Loucy (cell line): ENCODE data around the gene LAIR2.

Experiments
- H2AFZ ChIP-seq: fragments of 200-600 bp; sonication (generic); 2 replicates; pipeline ENCODE4 v1.6.0; 2016; ENCODE audit warnings: antibody characterized with exemption, mild to moderate bottlenecking, low read length, moderate library complexity
- H3F3A ChIP-seq: fragments of 200-600 bp; 2 replicates; pipeline ENCODE4 v1.6.0; 2016; ENCODE audit warnings: antibody characterized with exemption, low read depth, mild to moderate bottlenecking
- H3K27me3 ChIP-seq: fragments of 200-600 bp; sonication (generic); 2 replicates; pipeline ENCODE4 v1.6.1; 2014; ENCODE audit warnings: low read length, mild to moderate bottlenecking; ENCODE audit not compliant: insufficient read depth, poor library complexity, severe bottlenecking
- H3K36me3 ChIP-seq: fragments of 200-600 bp; sonication (generic); 2 replicates; pipeline ENCODE4 v1.6.1; 2016; ENCODE audit warnings: low read length; ENCODE audit not compliant: insufficient read depth
- H3K4me1 ChIP-seq: fragments of 200-600 bp; sonication (generic); 2 replicates; pipeline ENCODE4 v1.5.1; 2014; ENCODE audit warnings: low read length, mild to moderate bottlenecking; ENCODE audit not compliant: insufficient read depth, poor library complexity, severe bottlenecking
- H3K4me2 ChIP-seq: fragments of 200-600 bp; sonication (generic); 2 replicates; pipeline ENCODE4 v1.6.0; 2014; ENCODE audit warnings: antibody characterized with exemption, low read length, low read depth, mild to moderate bottlenecking; ENCODE audit not compliant: poor library complexity, severe bottlenecking
- H3K4me3 ChIP-seq: fragments of 200-600 bp; sonication (generic); 2 replicates; pipeline ENCODE4 v1.5.1; 2014; ENCODE audit warnings: low read length, mild to moderate bottlenecking, mixed read lengths; ENCODE audit not compliant: poor library complexity, severe bottlenecking
- H3K79me2 ChIP-seq: fragments of 200-600 bp; sonication (generic); 2 replicates; pipeline ENCODE4 v1.6.1; 2014; ENCODE audit warnings: low read length; ENCODE audit not compliant: insufficient read depth
- H3K9ac ChIP-seq: fragments of 200-600 bp; sonication (generic); 2 replicates; pipeline ENCODE4 v1.6.0; 2014; ENCODE audit warnings: mild to moderate bottlenecking, low read depth, low read length, moderate library complexity; ENCODE audit not compliant: poor library complexity, severe bottlenecking
- H3K9me2 ChIP-seq: fragments of 200-600 bp; sonication (generic); replicated peaks from 2 replicates; pipeline ENCODE4 v1.6.1; 2016; ENCODE audit warnings: low read depth, low read length, mixed read lengths
- H3K9me3 ChIP-seq: fragments of 200-600 bp; sonication (generic); 2 replicates; pipeline ENCODE4 v1.6.1; 2014; ENCODE audit warnings: mild to moderate bottlenecking, antibody characterized with exemption, low read length, low read depth; ENCODE audit not compliant: insufficient read depth
- H4K20me1 ChIP-seq: fragments of 200-600 bp; sonication (generic); 2 replicates; pipeline ENCODE4 v1.6.0; 2014; ENCODE audit warnings: antibody characterized with exemption, low read length, mild to moderate bottlenecking; ENCODE audit not compliant: insufficient read depth, poor library complexity, severe bottlenecking
- CTCF ChIP-seq: fragments of 200-600 bp; sonication (generic); conservative IDR thresholded peaks from 2 replicates; pipeline ENCODE4 v1.5.1; 2014; ENCODE audit warnings: mild to moderate bottlenecking, antibody characterized with exemption, low read length
- EZH2phosphoT487 ChIP-seq: fragments of 200-600 bp; IDR thresholded peaks from 2 replicates; pipeline ENCODE4 v1.6.1; 2018; ENCODE audit warnings: antibody characterized with exemption, mild to moderate bottlenecking, moderate library complexity, borderline replicate concordance

LAIR2 gene

DNA sequence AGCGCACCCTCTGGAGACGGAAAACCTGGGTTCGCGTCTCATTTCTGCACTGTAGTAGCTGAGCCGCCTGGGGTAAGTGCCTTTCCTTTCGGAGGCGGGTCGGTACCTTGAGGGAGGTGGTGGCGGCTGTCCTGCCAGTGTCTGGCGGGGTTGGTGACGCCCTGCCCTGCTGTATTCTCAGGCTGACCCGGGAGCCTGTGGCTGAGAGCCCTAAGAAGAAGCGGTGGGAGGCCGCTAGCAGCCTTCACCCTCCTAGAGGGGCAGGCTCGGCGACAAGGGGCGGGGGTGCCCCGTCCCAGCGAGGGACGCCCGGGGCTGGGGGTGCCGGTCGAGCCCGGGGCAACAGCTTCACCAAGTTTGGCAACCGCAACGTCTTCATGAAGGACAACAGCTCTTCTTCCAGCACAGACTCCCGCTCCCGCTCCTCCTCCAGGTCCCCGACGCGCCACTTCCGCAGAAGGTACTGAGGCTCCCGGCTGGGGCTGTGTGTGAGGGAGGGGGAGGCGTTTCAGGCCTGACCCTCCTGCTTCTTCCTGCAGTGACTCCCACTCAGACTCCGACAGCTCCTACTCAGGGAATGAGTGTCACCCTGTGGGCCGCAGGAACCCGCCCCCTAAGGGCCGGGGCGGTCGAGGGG lies 46.7 kb upstream of the LAIR2 start:
- H3K9me3 ChIP-seq, result no peaks in the 10 kb centered on the region
- H3K36me3 ChIP-seq, result peaks cover 86% of the 10 kb centered on the region; the same call in 1 of the 2 replicates
- no peak overlapping the region for H3K4me2 ChIP-seq
- peaks cover 13% of the 10 kb centered on the region for H3K4me1 ChIP-seq
- no peaks in the 10 kb centered on the region for H3F3A ChIP-seq
- TF ChIP-seq EZH2phosphoT487 (no peak), CTCF (no peak)
- H3K27me3 ChIP-seq, result no peaks in the 10 kb centered on the region
- peaks cover 44% of the 10 kb centered on the region for H3K79me2 ChIP-seq
- no peak overlapping the region for H2AFZ ChIP-seq
- peaks cover 66% of the 10 kb centered on the region for H4K20me1 ChIP-seq
- H3K4me3 ChIP-seq, result no peak overlapping the region
- no peak overlapping the region for H3K9ac ChIP-seq
- H3K9me2 ChIP-seq, result no peaks in the 10 kb centered on the region

DNA sequence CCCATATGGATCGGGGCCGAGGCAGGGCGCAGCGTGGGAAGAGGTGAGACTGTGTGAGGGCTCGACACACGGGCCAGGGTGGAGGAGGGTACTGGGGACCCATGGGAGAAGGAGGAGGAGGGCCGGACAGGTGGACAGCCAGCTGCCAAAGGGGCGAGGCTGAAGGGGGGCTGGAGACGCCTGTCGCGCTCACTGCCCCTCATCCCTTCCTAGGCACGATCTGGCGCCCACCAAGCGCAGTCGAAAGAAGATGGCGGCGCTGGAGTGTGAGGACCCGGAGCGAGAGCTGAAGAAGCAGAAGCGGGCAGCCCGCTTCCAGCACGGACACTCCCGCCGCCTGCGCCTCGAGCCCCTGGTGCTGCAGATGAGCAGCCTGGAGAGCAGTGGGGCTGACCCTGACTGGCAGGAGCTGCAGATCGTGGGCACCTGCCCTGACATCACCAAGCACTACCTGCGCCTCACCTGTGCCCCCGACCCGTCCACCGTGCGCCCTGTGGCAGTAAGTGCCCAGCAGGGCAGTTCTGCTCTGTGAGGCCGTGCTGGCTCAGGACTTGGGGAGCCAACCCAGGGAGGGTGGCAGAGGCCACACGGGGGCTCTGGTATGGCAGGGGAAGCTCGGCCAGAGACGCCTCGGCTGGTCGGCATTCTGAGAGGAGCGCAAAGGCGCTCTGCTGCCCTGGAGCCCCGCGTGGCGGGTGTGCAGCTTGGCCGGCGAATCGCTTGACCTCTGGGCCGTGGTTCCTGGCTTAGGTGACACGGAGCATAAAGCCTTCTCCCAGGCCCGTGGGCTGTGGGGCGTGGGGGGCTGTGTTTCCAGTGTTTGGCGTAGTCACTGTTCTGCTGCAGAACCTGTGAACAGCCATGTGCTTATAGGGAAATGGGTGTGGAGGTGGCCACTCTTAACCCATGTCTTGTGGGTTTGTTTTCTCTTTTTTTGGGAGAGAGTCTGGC lies 45.9 kb upstream of the LAIR2 start:
- Histone ChIP-seq H3K36me3 (peaks cover 88% of the 10 kb centered on the region; the same call in 1 of the 2 replicates), H3K4me1 (peaks cover 5% of the 10 kb centered on the region), H3K27me3 (no peaks in the 10 kb centered on the region), H3K4me3 (no peak overlapping the region), H3K9ac (no peak overlapping the region), H3K4me2 (no peak overlapping the region), H3K79me2 (peaks cover 36% of the 10 kb centered on the region), H3K9me3 (no peaks in the 10 kb centered on the region), H3K9me2 (no peaks in the 10 kb centered on the region), H4K20me1 (peaks cover 58% of the 10 kb centered on the region), H3F3A (no peaks in the 10 kb centered on the region), H2AFZ (no peak overlapping the region)
- TF ChIP-seq EZH2phosphoT487 (no peak), CTCF (no peak)

- peaks cover 80% of the 10 kb centered on the region; the same call in 1 of the 2 replicates for H3K36me3 ChIP-seq
- no peak overlapping the region for H2AFZ ChIP-seq
- no peak overlapping the region for H3K4me2 ChIP-seq
- H3K9me3 ChIP-seq, result no peaks in the 10 kb centered on the region
- no peak overlapping the region for H3K9ac ChIP-seq
- H3K4me1 ChIP-seq, result no peaks in the 10 kb centered on the region
- no peaks in the 10 kb centered on the region for H3K9me2 ChIP-seq
- H3K4me3 ChIP-seq, result no peak overlapping the region
- H4K20me1 ChIP-seq, result peaks cover 45% of the 10 kb centered on the region
- H3K79me2 ChIP-seq, result peaks cover 23% of the 10 kb centered on the region
- peaks cover 5% of the 10 kb centered on the region; the same call in 1 of the 2 replicates for H3F3A ChIP-seq
- H3K27me3 ChIP-seq, result no peaks in the 10 kb centered on the region
- TF ChIP-seq CTCF (no peak), EZH2phosphoT487 (no peak)
Observed at GRCh38 chr19:54457773-54458647, 44.6 kb upstream of the LAIR2 start.
